Stimulated activated CD4-positive, alpha-beta T cell treated with anti-CD3 and anti-CD28 coated beads, Interleukin-1b, Interleukin-23, amount 100 ng/mL, for 4 hours (primary cell): ENCODE data around the gene MBL2.

ENCODE experiments used
- DNase-seq, 2 donors: peaks; one replicate each; pipeline ENCODE4 v3.0.0-alpha.2; 2020; ENCODE audit warnings: low read depth in 2 of 2

MBL2 gene

DNA sequence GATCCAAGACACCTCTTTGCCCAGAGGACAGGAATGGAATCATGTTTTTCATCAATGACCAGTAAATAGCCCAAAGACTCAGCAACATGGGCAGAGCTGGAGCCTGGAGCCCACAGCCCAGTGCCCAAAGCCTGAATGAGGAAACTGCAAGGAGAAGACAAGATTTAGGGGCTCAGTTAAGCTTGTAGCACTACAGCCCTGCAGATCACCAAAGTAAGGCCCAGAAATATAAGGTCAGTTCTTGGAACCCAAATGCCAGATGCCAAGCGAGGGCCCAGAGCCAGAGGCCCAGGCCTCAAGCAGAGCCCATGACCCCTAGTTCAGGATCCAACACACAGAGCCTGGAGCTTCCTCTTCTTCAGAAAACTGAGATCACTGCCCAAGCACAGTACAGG lies 32.4 kb downstream of the MBL2 start:
- no peak for DNase-seq

DNA sequence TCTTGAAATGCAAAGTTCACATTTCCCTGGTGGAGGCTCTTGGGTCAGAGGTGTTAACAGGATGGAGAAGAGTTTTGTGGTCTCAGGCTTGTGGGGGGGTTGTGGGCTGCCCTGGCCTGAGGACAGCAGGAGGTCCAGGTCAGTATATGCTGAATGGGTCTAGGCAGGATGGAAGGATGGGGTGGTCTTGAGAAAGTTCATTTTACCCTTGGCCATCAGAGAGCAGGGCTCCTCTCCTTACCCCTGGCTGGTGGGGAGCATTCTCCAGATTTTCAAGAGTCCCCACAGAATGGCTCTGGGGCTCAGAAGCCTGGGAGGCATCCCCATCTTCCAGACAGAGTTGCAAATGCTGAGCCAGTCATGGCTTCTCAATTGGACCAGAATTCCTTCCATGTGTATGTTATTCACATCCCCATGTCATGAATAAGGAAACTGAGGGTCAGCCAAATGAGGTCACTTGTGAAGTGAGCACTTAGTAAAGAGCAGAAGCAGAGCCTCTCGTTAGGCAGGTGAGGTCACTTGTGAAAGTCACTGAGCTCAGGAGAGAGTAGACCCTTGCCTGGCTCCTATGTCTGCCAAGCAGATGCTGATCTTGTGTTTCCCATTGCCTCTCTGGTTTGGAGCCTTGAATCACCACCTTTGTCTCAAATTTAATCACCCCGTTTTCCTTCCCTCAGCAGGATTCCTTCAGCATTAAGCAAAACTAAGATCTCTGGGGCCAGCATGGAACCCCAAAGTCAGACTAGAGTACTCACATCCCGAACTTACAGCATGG lies 33.0 kb downstream of the MBL2 start:
- DNase-seq: no peak

DNA sequence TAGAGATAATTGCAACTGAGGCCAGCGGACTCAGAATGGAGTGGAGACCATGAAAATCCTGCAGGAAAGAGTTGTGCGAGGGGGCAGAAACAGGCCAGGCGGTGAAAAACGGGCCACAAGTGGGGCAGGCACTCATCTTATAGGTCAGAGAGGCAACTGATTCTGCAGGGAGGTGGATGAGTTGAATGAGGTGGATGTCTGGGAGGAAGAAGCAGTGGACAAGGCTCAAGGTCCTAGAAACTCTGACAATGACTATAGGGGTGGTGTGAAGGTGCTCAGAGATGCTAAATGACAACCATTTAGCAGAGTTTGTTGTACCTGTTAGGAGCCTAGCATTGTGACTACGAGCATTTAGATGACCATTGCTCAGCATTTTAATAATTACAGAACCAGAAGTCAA lies 33.6 kb downstream of the MBL2 start:
- no peak for DNase-seq

DNA sequence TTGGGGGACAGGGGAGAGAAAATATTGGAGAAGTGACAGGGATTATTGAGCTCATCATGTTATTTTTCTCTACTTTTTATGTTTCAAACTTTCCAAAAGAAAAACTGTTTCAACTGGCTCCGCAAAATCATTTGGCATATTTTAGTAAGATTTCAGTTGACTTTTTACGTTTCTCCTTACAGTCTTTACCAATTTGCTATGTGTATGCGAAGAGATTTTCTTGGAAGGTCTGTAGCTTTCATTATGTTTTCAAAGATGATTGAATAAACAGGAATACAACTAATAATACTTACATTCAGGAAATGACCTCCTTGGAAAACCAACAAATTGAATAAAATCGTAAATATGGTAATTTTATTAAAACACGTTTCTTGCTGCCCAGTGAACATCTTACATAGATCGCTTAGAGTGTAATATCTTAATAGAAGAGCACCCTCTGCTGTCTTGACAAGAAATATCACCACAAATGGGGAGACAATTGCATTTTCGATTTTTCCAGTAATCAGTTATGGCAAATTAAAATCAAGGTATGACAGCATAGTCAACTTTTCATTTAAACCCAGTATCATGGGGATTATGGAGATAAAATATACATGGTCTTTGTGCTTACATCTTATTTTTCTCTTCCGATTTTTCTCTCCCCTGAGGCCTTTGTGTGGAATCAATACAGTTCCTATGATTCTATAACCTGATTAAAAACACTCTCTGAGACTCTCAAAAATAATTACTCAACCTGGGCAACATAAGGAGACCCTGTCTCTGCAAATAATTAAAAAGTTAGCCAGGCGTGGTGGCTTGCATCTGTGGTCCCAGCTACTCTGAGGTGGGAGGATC lies 43.1 kb downstream of the MBL2 start:
- no peak for DNase-seq

DNA sequence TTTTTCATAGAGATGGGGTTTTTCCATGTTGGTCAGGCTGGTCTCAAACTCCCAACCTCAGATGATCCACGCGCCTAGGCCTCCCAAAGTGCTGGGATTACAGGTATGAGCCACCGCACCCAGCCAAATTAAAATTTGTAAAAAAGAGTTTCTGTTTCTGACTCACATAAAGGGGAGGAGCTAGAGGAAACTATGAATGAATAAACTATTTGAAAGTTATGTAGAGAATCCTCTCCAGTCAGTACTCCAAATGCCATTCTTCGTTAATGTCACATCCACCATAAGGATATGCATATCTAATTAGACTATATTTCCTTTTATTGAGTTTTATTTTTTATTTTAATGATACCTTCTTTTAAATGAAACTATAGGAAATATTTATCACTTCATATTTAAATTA lies 52.6 kb downstream of the MBL2 start:
- no peak for DNase-seq
